ENCODE measurements around the gene EXOSC3.
A peak's percentile ranks its signal among the peaks of the same experiment; 100 is the strongest.
"Not testable (repeated sequence)": the region's sequence is repeated elsewhere in the genome, so short reads cannot be mapped to it uniquely, and the experiment has no call there.

EXOSC3 gene

DNA sequence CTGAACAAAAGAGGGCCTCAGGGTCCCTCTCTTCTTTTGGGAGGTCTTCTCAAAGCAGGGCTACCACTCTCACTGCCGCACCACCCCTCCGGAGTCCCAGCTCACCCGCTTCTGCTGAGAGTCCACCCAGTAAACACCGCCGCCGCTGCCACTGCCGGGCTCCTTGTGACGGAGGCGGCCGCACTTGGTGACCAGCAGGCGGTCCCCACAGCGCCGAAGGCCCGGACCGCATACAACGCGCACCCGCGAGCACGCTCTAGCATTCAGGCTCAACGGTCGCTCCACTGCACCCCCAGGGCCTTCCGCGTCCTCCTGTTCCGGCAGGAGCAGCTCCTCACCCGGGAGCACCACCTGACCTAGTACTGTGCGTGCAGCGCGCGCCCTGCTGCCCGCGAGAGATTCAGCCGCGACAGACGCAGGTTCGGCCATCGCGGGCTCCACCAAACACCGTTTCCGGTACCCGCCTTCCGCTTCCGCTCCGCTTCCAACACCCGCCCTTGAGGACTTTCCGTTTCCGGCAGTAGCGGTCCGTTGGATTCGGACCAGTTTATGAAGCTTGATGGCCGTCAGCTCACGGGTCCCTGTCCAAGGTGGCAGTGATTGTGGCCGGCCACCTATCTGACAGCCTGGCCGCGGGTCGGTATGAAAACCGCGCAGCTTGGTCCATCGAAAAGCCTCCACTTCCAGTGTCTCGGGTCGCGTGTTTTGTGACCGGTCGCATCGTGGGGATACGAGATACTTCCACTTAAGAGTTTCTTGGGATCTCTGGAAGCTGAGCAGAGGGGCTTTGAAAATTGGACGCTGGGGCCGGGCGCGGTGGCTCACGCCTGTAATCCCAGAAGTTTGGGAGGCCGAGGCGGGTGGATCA lies at the start of gene EXOSC3:
Gene EXOSC3 (minus strand): TSS at position 449 of the 868 bp plus-strand sequence. CDS start 20 bp downstream, at position 429.
- peak; percentile 97 for FAIRE-seq
- DNase-seq (ENCODE audit: extremely low spot score, insufficient read length, low read depth), result peak; percentile 67

- FAIRE-seq (no peak), DNase-seq (ENCODE audit: extremely low spot score, insufficient read length, low read depth) (no peak)
These were observed 42.8 kb upstream of the EXOSC3 start for GRCh38 chr9:37827483-37828165.

- not testable (repeated sequence) for FAIRE-seq; DNase-seq (ENCODE audit: extremely low spot score, insufficient read length, low read depth)
These were observed 40.3 kb upstream of the EXOSC3 start for GRCh38 chr9:37825174-37825573.

DNA sequence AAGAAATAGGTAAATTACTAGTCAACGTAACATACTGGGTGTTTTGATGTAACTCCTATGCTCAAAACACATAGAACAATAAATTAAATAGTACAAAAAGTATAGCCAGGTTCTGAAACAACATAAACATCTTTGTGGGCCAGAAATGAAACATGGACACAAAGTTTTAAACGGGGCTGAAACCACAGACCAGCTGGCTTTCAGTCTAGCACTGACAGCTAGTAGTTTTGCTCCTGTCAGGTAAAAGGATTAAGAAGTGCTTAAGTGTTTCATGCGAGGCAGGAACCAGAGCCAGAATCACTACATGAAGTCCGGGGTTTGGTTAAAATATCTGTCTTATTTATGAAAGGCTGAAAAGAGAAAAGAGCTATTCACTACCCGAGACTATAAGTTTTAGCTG lies 35.3 kb upstream of the EXOSC3 start:
- DNase-seq (ENCODE audit: extremely low spot score, insufficient read length, low read depth) (no peak), FAIRE-seq (no peak)

DNA sequence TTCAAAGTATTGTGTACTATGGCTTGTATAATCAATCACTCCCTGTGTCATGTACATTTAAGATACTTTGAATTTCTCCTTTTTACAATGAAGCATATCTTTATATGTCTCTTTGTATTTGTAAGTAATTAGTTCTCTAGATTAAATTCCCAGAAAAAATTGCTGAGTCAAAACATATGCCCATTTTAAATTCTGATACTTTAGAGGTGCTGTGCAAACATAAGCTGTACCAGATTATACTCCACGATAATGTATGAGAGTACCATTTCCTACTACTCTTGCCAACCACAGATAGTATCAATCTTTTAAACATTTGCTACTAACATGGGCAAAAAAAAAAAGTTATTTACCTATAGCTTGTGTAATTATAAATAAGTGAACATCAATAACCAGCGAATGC lies 34.0 kb upstream of the EXOSC3 start:
- no peak for DNase-seq (ENCODE audit: extremely low spot score, insufficient read length, low read depth)
- FAIRE-seq, result no peak

- FAIRE-seq, result no peak
- no peak for DNase-seq (ENCODE audit: extremely low spot score, insufficient read length, low read depth)
These were observed 28.0 kb upstream of the EXOSC3 start for GRCh38 chr9:37812773-37813379.

- no peak for FAIRE-seq
- no peak for DNase-seq (ENCODE audit: extremely low spot score, insufficient read length, low read depth)
These were observed 27.1 kb upstream of the EXOSC3 start for GRCh38 chr9:37811906-37812476.

DNA sequence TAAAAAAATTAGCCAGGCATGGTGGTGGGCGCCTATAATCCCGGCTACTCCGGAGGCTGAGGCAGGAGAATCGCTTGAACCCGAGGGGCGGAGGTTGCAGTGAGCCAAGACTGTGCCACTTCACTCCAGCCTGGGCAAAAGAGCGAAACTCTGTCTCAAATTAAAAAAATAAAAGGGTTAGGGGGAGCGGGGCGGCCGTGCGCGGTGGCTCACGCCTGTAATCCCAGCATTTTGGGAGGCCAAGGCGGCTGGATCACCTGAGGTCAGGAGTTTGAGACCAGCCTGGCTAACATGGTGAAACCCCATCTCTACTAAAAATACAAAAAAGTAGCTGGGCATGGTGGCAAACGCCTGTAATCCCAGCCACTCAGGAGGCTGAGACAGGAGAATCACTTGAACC lies 24.8 kb upstream of the EXOSC3 start:
- not testable (repeated sequence) for DNase-seq (ENCODE audit: extremely low spot score, insufficient read length, low read depth); FAIRE-seq

GRCh38 chr9:37806271-37806670 lies 21.4 kb upstream of the EXOSC3 start:
- FAIRE-seq (no peak), DNase-seq (ENCODE audit: extremely low spot score, insufficient read length, low read depth) (no peak)

- DNase-seq (ENCODE audit: extremely low spot score, insufficient read length, low read depth) (no peak), FAIRE-seq (no peak)
These were observed 17.3 kb upstream of the EXOSC3 start for GRCh38 chr9:37801959-37802711.

- DNase-seq (ENCODE audit: extremely low spot score, insufficient read length, low read depth) (no peak), FAIRE-seq (no peak)
These were observed 16.5 kb upstream of the EXOSC3 start for GRCh38 chr9:37801287-37801850.

DNA sequence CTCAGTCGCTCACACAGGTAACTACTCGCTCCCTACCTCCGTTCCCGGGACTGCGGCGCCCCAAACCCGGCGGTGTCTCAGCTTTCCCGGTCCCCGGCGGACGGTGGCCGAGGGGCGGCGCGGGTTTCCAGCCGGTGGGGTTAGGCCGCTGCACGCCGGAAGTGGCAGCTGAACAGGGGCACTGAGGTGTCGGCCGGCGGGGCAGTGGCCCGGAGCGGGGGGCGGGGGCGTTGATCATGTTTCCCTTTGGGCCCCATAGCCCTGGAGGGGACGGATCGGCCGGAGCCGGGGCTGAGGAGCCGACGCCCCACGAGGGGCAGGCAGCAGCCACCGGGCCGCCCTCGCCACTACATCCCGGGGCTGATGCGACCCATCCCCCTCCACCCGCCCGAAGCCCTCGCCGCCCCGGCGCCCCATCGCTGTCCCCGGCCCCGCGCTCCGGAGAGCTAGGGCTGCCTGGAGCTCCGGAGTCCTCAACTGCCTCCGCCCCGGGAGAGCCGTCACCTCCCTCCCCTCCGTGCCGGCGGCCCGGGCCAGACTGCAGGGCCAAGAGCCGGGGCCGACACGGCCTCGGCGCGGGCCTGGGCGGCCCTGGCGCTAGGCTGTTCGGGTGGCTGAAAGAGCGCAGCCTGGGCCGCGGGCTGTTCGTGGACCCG lies 15.9 kb upstream of the EXOSC3 start, which contains the start of gene DCAF10:
Gene DCAF10 (plus strand): TSS at position 167 of the 656 bp plus-strand sequence. CDS start 70 bp downstream, at position 237.
- FAIRE-seq (peak; percentile 76), DNase-seq (ENCODE audit: extremely low spot score, insufficient read length, low read depth) (peak; percentile 77)

GRCh38 chr9:37798677-37799076 lies 13.8 kb upstream of the EXOSC3 start:
- FAIRE-seq (peak; percentile 70), DNase-seq (ENCODE audit: extremely low spot score, insufficient read length, low read depth) (no peak)

DNA sequence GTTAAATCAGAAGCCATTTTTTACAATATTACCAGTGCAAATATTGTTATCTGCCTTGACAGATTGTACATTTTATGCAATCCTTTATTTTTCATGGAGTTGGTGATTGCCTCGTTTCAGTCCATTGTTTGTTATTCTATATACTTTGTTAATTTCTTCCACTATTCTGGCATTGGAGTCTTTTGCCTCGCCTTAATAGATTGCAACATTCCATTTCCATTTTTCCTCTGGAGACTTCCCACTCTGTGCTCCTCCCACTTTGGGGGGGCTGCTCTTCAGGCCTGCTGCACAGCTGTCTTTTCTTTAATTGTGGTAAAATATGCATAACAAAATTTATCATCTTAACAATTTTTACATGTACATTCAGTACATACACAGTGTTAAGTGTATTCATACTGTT lies 11.4 kb upstream of the EXOSC3 start:
- FAIRE-seq, result no peak
- DNase-seq (ENCODE audit: extremely low spot score, insufficient read length, low read depth), result no peak

DNA sequence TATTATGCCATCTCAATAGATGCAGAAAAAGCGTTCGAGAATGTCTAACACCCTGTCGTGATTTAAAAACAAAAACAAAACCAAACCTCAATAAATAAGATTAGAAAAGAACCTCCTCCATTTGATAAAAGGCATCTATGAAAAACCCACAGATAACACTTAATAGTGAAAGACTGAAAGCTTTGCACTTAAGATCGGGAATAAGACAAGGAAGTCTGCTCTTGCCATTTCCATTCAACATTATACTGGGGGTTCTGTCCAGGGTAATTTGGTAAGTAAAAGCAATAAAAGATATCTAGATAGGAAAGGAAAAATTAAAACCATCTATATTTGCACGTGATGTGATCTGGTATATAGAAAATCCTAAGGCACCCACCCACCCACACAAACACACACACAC lies 7.3 kb upstream of the EXOSC3 start:
- no peak for FAIRE-seq
- DNase-seq (ENCODE audit: extremely low spot score, insufficient read length, low read depth), result no peak

DNA sequence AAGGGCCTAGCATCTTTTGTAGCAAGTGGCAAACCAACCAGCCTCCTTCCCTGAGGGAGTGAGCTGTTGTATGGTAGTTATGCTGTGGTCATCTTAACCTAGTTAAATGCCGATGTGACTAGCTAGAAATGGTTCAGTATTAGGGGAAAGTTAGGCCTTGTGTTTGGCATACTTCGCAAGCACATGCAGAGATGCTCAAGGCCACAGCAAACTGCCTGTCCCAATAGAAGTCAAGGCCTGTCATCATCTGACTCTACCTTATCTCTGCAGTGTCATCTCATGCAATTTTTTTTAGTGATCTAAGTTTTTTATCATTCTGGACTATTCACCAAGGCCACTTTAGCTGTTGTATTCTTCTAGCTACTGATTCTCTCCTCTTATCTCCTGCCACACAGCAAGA lies 5.2 kb upstream of the EXOSC3 start:
- FAIRE-seq (no peak), DNase-seq (ENCODE audit: extremely low spot score, insufficient read length, low read depth) (no peak)

DNA sequence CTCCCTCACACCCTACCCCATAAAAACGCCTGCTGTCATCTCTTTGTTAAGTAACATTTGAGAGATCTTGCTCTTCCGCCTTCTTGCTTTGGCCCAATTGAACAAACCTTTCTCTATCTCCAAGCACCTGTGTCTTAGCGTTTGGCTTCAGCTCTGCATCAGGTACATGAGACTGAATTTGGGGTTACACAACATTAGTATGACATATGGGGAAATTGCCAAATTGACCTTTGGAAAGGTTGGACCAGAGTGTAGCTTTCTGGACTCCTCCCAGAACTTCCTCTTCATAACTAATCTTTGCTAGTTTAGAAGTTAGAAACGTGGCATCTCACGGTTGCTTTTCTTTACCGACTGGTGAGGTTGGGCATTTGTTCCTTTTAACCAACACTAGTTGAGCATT lies 3.5 kb upstream of the EXOSC3 start:
- no peak for FAIRE-seq
- DNase-seq (ENCODE audit: extremely low spot score, insufficient read length, low read depth), result no peak

GRCh38 chr9:37787059-37787458 lies 2.2 kb upstream of the EXOSC3 start:
- no peak for FAIRE-seq

DNA sequence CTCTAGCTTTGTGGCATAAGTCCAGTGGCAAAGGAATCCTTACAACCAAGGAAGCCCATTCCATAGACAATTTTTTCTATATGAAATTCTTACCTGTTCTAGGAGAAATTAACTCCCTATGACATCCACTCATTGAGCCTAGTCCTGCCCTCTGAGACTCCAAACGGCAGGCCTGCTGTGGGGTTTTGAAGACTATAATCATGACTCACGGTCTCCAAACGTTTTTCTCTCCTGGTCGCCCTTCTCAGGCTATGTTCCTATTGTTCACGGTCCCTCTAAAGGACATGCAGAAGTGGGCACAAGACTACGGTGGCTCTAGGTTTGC lies 611 bp downstream of the EXOSC3 start:
- DNase-seq (ENCODE audit: extremely low spot score, insufficient read length, low read depth) (no peak), FAIRE-seq (no peak)

More at GRCh38 chr9:37787059-37787458, 2.2 kb upstream of the EXOSC3 start:
- DNase-seq (ENCODE audit: extremely low spot score, insufficient read length, low read depth), result no peak

All from GM18507 (cell line).